Thyroid gland (tissue), 4 donors: ENCODE data around the gene EPHA10. TPM values are rescaled to one million over a fixed set of nuclear protein-coding genes. Genes with fewer than 3 reads are reported as not detected.

Source experiments
- DNase-seq, 2 donors: peaks; one replicate each; pipeline ENCODE4 v3.0.0-alpha.2; 2019
- H3K27ac ChIP-seq, 3 donors: fragments of 200-600 bp; sonication (generic); 1 replicate in 2 of 3; 2 replicates in 1 of 3; pipeline ENCODE4 v1.5.1; 2016 to 2019; ENCODE audit warnings: mild to moderate bottlenecking in 1 of 3, moderate library complexity in 1 of 3
- H3K27me3 ChIP-seq: fragments of 200-600 bp; sonication (generic); one replicate; pipeline ENCODE4 v1.5.1; 2019
- H3K36me3 ChIP-seq, 2 donors: fragments of 200-600 bp; sonication (generic); one replicate each; pipeline ENCODE4 v1.5.1; 2016 to 2019
- H3K4me1 ChIP-seq, 2 donors: fragments of 200-600 bp; sonication (generic); one replicate each; pipeline ENCODE4 v1.5.1; 2017 to 2019
- H3K4me3 ChIP-seq, 3 donors: fragments of 200-600 bp; sonication (generic); replicated peaks in 1 of 3; 1 replicate in 2 of 3; 2 replicates in 1 of 3; pipeline ENCODE4 v1.5.1; 2016; ENCODE audit warnings: mild to moderate bottlenecking in 1 of 3
- H3K9me3 ChIP-seq: fragments of 200-600 bp; sonication (generic); one replicate; pipeline ENCODE4 v1.5.1; 2017
- POLR2A ChIP-seq, 2 donors: fragments of 450-650 bp; IDR thresholded peaks; one replicate each; pipeline ENCODE4 v1.6.1; 2017; ENCODE audit warnings: antibody characterized with exemption in 2 of 2, mild to moderate bottlenecking in 2 of 2, moderate library complexity in 1 of 2
- WGBS, 2 donors: methylation state at CpG; one replicate each; pipeline ENCODE4 v1.1.5; 2017; 5-methylcytosine and 5-hydroxymethylcytosine counted together
- intact Hi-C: fragments of 100-400 bp; cut with DNase I; formaldehyde crosslinking; loops from one replicate; pipeline ENCODE4 v1.15.1; 2023
- total RNA-seq, 4 donors: library from RNA; depleted of rRNA; stranded (reverse); fragments of >200 nt; gene quantifications; one replicate each; pipeline ENCODE4 v1.2.3, GENCODE V29; 2016
- TF ChIP-seq, protein P1 (sequence below), 6 experiments: fragments of 200-600 bp in 3 of 6; fragments of 450-650 bp in 3 of 6; sonication (generic) in 3 of 6; IDR thresholded peaks; one replicate each; pipeline ENCODE4 v1.5.1; 2016 to 2019; ENCODE audit warnings: antibody characterized with exemption in 6 of 6, mild to moderate bottlenecking in 2 of 6, inconsistent platforms in 1 of 6, moderate library complexity in 1 of 6

Gene EPHA10
- total RNA-seq, 4 donors from 2014 or later: 0.11 to 0.54 (median 0.54) TPM; not detected in 1

DNA sequence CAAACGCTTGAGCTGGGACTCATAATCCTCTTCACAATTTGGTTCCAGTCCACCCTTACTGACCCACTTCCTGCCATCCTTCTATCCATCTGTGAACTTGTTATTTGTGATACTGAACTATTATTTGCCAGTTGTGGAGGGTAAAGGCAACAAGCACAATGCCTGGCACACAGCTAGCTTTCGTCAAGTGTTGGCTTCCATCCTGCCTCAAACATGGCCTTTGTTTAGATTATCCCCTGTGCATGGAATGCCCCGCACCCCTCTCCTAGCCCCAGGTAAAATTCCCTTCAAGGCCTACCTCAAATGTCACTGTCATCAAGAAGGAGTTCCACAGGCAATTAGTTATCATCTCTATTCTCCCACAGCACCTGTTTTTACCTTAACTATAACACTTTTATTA lies 84.0 kb downstream of the EPHA10 start:
- H3K27me3 ChIP-seq: no peaks in the 10 kb centered on the region
- no peak for DNase-seq
- peaks cover 10 to 27% of the 10 kb centered on the region in 2 donors for H3K36me3 ChIP-seq
- H3K4me1 ChIP-seq: no peaks in the 10 kb centered on the region
- whole genome bisulfite sequencing, 2 donors: 84 to 89% methylated on average over 3 of the region's 3 CpGs
- H3K9me3 ChIP-seq: no peaks in the 10 kb centered on the region
- no peak for TF ChIP-seq POLR2A (IDR thresholded peaks at IDR 0.05)
- intact Hi-C loops: loop anchor here (5.0 kb wide), 1 partner anchor 229 kb away; no protein-coding TSS in a partner anchor
- no peak overlapping the region for H3K27ac ChIP-seq
- no peak overlapping the region for H3K4me3 ChIP-seq

DNA sequence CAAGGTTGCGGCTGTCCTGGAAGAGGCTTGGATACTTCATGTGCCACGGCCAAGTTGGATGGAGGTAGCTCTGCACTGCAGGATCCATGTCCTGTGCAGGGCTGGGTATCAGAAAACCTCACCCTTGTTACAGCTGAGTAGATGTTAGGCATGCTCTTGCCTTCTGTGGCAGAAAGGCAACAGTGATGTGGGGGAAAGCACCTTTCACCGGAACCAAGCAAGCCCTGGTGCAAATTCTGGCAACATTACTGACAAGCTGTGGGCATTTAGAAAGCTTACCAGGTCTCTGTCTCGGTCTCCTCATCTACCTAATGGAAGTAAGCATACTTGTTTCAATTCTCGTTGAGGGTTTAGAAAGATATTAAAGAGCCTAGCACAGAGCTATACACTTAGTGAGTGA lies 87.1 kb downstream of the EPHA10 start:
- intact Hi-C loops: no loop called here
- TF ChIP-seq, protein P1, sequence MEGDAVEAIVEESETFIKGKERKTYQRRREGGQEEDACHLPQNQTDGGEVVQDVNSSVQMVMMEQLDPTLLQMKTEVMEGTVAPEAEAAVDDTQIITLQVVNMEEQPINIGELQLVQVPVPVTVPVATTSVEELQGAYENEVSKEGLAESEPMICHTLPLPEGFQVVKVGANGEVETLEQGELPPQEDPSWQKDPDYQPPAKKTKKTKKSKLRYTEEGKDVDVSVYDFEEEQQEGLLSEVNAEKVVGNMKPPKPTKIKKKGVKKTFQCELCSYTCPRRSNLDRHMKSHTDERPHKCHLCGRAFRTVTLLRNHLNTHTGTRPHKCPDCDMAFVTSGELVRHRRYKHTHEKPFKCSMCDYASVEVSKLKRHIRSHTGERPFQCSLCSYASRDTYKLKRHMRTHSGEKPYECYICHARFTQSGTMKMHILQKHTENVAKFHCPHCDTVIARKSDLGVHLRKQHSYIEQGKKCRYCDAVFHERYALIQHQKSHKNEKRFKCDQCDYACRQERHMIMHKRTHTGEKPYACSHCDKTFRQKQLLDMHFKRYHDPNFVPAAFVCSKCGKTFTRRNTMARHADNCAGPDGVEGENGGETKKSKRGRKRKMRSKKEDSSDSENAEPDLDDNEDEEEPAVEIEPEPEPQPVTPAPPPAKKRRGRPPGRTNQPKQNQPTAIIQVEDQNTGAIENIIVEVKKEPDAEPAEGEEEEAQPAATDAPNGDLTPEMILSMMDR (IDR thresholded peaks at IDR 0.05): no peak
- no peak for TF ChIP-seq POLR2A (IDR thresholded peaks at IDR 0.05)
- Histone ChIP-seq H3K9me3 (no peaks in the 10 kb centered on the region), H3K4me1 (no peaks in the 10 kb centered on the region), H3K36me3 (peaks cover 3% of the 10 kb centered on the region in 2 donors), H3K27me3 (no peaks in the 10 kb centered on the region), H3K27ac (no peak overlapping the region), H3K4me3 (no peak overlapping the region)
- 71 to 82% methylated on average over 5 of the region's 5 CpGs for WGBS, 2 donors
- DNase-seq: no peak

DNA sequence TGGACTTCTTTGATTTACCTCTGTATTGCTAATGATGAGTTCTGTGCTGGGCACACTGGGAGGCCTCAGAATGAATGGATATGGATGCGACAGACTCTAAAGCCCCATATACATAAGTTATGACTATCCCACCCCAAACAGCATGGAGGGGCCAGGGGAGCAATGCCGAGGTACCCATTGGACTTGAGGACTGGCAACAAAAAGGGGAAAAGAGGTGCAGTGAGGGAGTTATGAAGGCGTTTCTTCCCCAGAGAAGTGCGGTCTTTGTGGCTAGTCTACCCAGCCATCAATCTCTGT lies 87.8 kb downstream of the EPHA10 start:
- Histone ChIP-seq H3K9me3 (no peaks in the 10 kb centered on the region), H3K27ac (no peak overlapping the region), H3K4me1 (no peaks in the 10 kb centered on the region), H3K36me3 (no peaks in the 10 kb centered on the region), H3K27me3 (no peaks in the 10 kb centered on the region), H3K4me3 (no peak overlapping the region)
- TF ChIP-seq POLR2A (IDR thresholded peaks at IDR 0.05): no peak
- TF ChIP-seq, protein P1 (IDR thresholded peaks at IDR 0.05): no peak
- WGBS, 2 donors: 64 to 70% methylated on average over 4 of the region's 4 CpGs
- no peak for DNase-seq
- intact Hi-C loops: no loop called here

DNA sequence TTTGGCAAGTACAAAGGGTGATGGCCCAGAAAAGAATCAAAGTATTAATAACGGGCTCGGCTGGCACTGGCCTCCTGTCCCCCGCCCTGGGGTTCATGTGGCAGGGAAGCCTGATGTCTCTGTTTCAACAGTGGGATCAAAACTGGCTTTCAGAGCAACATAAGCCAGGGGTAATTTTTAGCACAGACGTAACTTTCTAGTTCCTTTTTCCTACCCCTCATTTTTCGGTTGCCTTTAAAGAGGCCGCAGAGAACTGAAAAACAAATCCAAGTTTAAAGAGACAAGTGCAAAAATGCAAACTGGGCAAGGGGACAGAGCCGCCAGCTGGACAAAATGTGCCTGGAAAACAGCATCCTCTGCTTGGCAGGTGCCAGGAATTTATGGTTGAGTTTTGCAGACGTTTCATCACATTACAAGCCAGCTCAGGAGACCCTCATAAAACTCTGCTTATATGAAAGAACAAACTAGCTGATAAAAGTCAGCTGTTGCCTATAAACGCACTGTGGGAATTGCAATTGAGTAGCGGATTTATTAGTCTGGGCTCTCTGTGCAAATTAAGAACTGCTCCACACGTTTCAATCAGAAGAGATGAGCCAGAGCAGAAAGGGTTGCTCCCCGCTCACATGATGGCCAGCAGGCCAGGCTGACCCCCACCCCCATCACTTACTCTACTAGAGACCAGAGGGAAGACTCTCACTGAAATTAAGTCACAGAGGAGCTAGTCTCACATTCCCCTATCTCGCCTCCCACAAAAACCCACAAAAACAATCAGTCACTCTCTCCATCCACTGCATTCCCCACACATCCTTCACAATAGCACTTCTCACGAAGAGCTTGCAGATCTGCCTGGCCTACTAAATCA lies 88.4 kb downstream of the EPHA10 start:
- WGBS, 2 donors: 57 to 60% methylated on average over 14 of the region's 14 CpGs
- TF ChIP-seq, protein P1 (IDR thresholded peaks at IDR 0.05): no peak
- TF ChIP-seq POLR2A (IDR thresholded peaks at IDR 0.05): no peak
- H3K4me3 ChIP-seq: no peak overlapping the region
- no peak overlapping the region for H3K27ac ChIP-seq
- H3K4me1 ChIP-seq: no peaks in the 10 kb centered on the region
- intact Hi-C loops: no loop called here
- no peaks in the 10 kb centered on the region for H3K9me3 ChIP-seq
- H3K36me3 ChIP-seq: no peaks in the 10 kb centered on the region
- DNase-seq: no peak
- no peaks in the 10 kb centered on the region for H3K27me3 ChIP-seq

DNA sequence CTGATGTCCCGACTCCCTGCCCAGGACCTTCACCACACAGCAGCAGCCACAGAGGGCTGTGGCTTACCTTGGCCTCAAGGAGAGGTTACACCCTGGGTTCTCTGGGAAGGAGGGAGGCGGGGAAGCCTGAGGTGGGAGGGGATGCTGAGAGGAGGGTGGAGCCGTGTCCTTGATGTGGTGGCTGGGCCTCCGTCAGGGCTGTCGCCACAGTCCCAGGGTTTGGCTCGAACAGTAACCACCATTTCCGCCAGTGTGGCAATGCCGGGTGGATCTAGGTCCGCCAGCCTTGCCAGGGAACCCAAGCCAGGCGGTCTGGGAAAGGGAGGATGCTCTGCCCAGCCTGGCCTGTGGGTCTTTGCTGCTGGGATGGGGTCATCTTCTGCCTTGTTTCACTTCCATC lies 91.0 kb downstream of the EPHA10 start:
- no peaks in the 10 kb centered on the region for H3K27me3 ChIP-seq
- no peaks in the 10 kb centered on the region for H3K4me1 ChIP-seq
- 33 to 56% methylated on average over 5 to 10 of the region's 10 CpGs for WGBS, 2 donors
- no peaks in the 10 kb centered on the region for H3K9me3 ChIP-seq
- no peak for TF ChIP-seq POLR2A (IDR thresholded peaks at IDR 0.05)
- TF ChIP-seq, protein P1 (IDR thresholded peaks at IDR 0.05): no peak
- no peaks in the 10 kb centered on the region for H3K36me3 ChIP-seq
- no peak for DNase-seq
- no peak overlapping the region for H3K27ac ChIP-seq
- intact Hi-C loops: no loop called here
- H3K4me3 ChIP-seq: no peak overlapping the region
